IMR-90 (cell line): Measurements from ENCODE around the gene TBCK. TPM values are rescaled to one million over a fixed set of nuclear protein-coding genes. Genes with fewer than 3 reads are reported as not detected.

Experiments
- ATAC-seq: fragments of 200-7000 bp; cut with Tn5 transposase; 2 replicates; pipeline ENCODE4 v1.9.1; 2020; ENCODE audit warnings: low read depth, mild to moderate bottlenecking, moderate library complexity
- BruUV-seq: library from RNA; stranded (reverse); fragments of 400-500 nt; replicated peaks from 2 replicates; lab custom pipeline; 2021; lab: Mats Ljungman, UMichigan
- CTCF ChIA-PET: fragments of 300-600 bp; formaldehyde crosslinking; extraction: SDS; loops from one replicate; lab custom pipeline; 2021; ENCODE audit warnings: antibody characterized with exemption; lab: Yijun Ruan, JAX
- POLR2A ChIA-PET: fragments of 300-600 bp; sonication (Branson Sonifier 250); formaldehyde crosslinking; loops from one replicate; lab custom pipeline; 2022; ENCODE audit warnings: antibody characterized with exemption; ENCODE audit not compliant: unreplicated experiment; lab: Charles Lee
- DNase-seq: peaks from one replicate; pipeline ENCODE4 v3.0.0; 2013
- H2AFZ ChIP-seq: replicated peaks from 2 replicates; pipeline ENCODE3; 2013; ENCODE audit warnings: low read length, mild to moderate bottlenecking; ENCODE audit not compliant: poor library complexity
- H2AK5ac ChIP-seq: 2 replicates; pipeline ENCODE4 v1.6.1; 2013; ENCODE audit warnings: low read depth, low read length, inconsistent platforms
- H2AK9ac ChIP-seq: replicated peaks from 2 replicates; pipeline ENCODE3; 2013; ENCODE audit warnings: mild to moderate bottlenecking, low read depth, low read length, moderate library complexity; ENCODE audit not compliant: poor library complexity
- H2BK120ac ChIP-seq: 2 replicates; pipeline ENCODE4 v1.6.1; 2013; ENCODE audit warnings: low read depth, low read length, inconsistent platforms
- H2BK15ac ChIP-seq: 3 replicates; pipeline ENCODE4 v1.6.1; 2013; ENCODE audit warnings: low read depth, low read length, inconsistent platforms
- H2BK20ac ChIP-seq: 2 replicates; pipeline ENCODE4 v1.6.1; 2013; ENCODE audit warnings: low read depth, mild to moderate bottlenecking, inconsistent platforms, low read length, moderate library complexity
- H2BK5ac ChIP-seq: 2 replicates; pipeline ENCODE4 v1.6.1; 2013; ENCODE audit warnings: mild to moderate bottlenecking, low read depth, low read length, inconsistent platforms; ENCODE audit not compliant: poor library complexity, severe bottlenecking
- H3K14ac ChIP-seq: replicated peaks from 2 replicates; pipeline ENCODE4 v1.6.1; 2013; ENCODE audit warnings: low read depth, low read length, inconsistent platforms
- H3K18ac ChIP-seq: 2 replicates; pipeline ENCODE4 v1.6.1; 2013; ENCODE audit warnings: low read depth, low read length, control low read depth
- H3K23ac ChIP-seq: 2 replicates; pipeline ENCODE4 v1.6.1; 2013; ENCODE audit warnings: low read depth, low read length, inconsistent platforms
- H3K27ac ChIP-seq: 2 replicates; pipeline ENCODE4 v1.5.1; 2013; ENCODE audit warnings: mild to moderate bottlenecking, control low read depth, low read length; ENCODE audit not compliant: insufficient read depth
- H3K27me3 ChIP-seq: 2 replicates; pipeline ENCODE4 v1.6.1; 2013; ENCODE audit warnings: low read length; ENCODE audit not compliant: control insufficient read depth, insufficient read depth
- H3K36me3 ChIP-seq: 2 replicates; pipeline ENCODE4 v1.6.1; 2013; ENCODE audit warnings: low read length, mixed read lengths; ENCODE audit not compliant: control insufficient read depth, insufficient read depth
- H3K4ac ChIP-seq: 2 replicates; pipeline ENCODE4 v1.6.1; 2013; ENCODE audit warnings: low read depth, low read length, inconsistent platforms
- H3K4me1 ChIP-seq: 2 replicates; pipeline ENCODE4 v1.6.1; 2013; ENCODE audit warnings: low read length, mixed read lengths; ENCODE audit not compliant: control insufficient read depth, insufficient read depth
- H3K4me2 ChIP-seq: 2 replicates; pipeline ENCODE4 v1.6.1; 2013; ENCODE audit warnings: low read depth, mild to moderate bottlenecking, control low read depth, low read length, moderate library complexity
- H3K4me3 ChIP-seq: 2 replicates; pipeline ENCODE4 v1.5.1; 2013; ENCODE audit warnings: low read depth, mild to moderate bottlenecking, control low read depth, low read length, moderate library complexity; ENCODE audit not compliant: insufficient read depth
- H3K56ac ChIP-seq: 2 replicates; pipeline ENCODE4 v1.6.1; 2013; ENCODE audit warnings: low read length, inconsistent platforms; ENCODE audit not compliant: insufficient read depth; ENCODE audit errors: extremely low read depth
- H3K79me1 ChIP-seq, 2 experiments: 2 replicates each; pipeline ENCODE4 v1.6.1; 2013; ENCODE audit warnings: low read length in 2 of 2, inconsistent platforms in 1 of 2, low read depth in 1 of 2
- H3K9ac ChIP-seq: 2 replicates; pipeline ENCODE4 v1.6.1; 2013; ENCODE audit warnings: low read depth, low read length, control low read depth
- H3K9me1 ChIP-seq: 2 replicates; pipeline ENCODE4 v1.6.1; 2013; ENCODE audit warnings: low read length, inconsistent platforms; ENCODE audit not compliant: insufficient read depth
- H3K9me3 ChIP-seq: 2 replicates; pipeline ENCODE4 v1.6.1; 2013; ENCODE audit warnings: low read length; ENCODE audit not compliant: control insufficient read depth, insufficient read depth
- H4K20me1 ChIP-seq: 2 replicates; pipeline ENCODE4 v1.6.1; 2013; ENCODE audit warnings: low read length, inconsistent platforms; ENCODE audit not compliant: insufficient read depth
- H4K5ac ChIP-seq: 2 replicates; pipeline ENCODE4 v1.6.1; 2013; ENCODE audit warnings: mild to moderate bottlenecking, low read depth, low read length, control low read depth
- H4K8ac ChIP-seq, 2 experiments: 2 replicates each; pipeline ENCODE4 v1.6.1; 2013; ENCODE audit warnings: low read depth in 2 of 2, low read length in 2 of 2, control low read depth in 1 of 2, inconsistent platforms in 1 of 2
- H4K91ac ChIP-seq: 2 replicates; pipeline ENCODE4 v1.6.1; 2013; ENCODE audit warnings: low read depth, low read length, inconsistent platforms; ENCODE audit not compliant: insufficient read depth
- BHLHE40 ChIP-seq: fragments of 150-350 bp; IDR thresholded peaks from 2 replicates; pipeline ENCODE4 v1.6.1; 2016; ENCODE audit warnings: mild to moderate bottlenecking, low read depth, low read length
- CEBPB ChIP-seq: IDR thresholded peaks from 2 replicates; pipeline ENCODE4 v1.6.1; 2012; ENCODE audit warnings: low read depth, low read length, improper control_type of control experiment
- CHD1 ChIP-seq: IDR thresholded peaks from 2 replicates; pipeline ENCODE4 v1.6.1; 2012; ENCODE audit warnings: low read depth, low read length, improper control_type of control experiment
- CTCF ChIP-seq: conservative IDR thresholded peaks from 2 replicates; pipeline ENCODE4 v1.5.1; 2012; ENCODE audit warnings: mild to moderate bottlenecking, low read depth, low read length, improper control_type of control experiment
- ELK1 ChIP-seq: fragments of 150-350 bp; IDR thresholded peaks from 2 replicates; pipeline ENCODE4 v1.6.1; 2016; ENCODE audit warnings: low read depth, mild to moderate bottlenecking, low read length, moderate library complexity, borderline replicate concordance
- FOS ChIP-seq: fragments of 150-350 bp; IDR thresholded peaks from 2 replicates; pipeline ENCODE4 v1.6.1; 2016; ENCODE audit warnings: low read depth, low read length
- MAFK ChIP-seq: IDR thresholded peaks from 2 replicates; pipeline ENCODE4 v1.6.1; 2012; ENCODE audit warnings: low read depth, low read length, improper control_type of control experiment
- MAZ ChIP-seq: IDR thresholded peaks from 2 replicates; pipeline ENCODE4 v1.6.1; 2012; ENCODE audit warnings: low read depth, mild to moderate bottlenecking, low read length, improper control_type of control experiment, moderate library complexity, borderline replicate concordance
- MXI1 ChIP-seq: IDR thresholded peaks from 2 replicates; pipeline ENCODE4 v1.6.1; 2012; ENCODE audit warnings: low read depth, mild to moderate bottlenecking, low read length, moderate library complexity, borderline replicate concordance
- NFE2L2 ChIP-seq: fragments of 150-350 bp; IDR thresholded peaks from 2 replicates; pipeline ENCODE4 v1.6.1; 2016; ENCODE audit warnings: low read depth, mild to moderate bottlenecking, low read length
- POLR2A ChIP-seq: IDR thresholded peaks from 2 replicates; pipeline ENCODE4 v1.6.1; 2012; ENCODE audit warnings: mild to moderate bottlenecking, low read depth, low read length
- RAD21 ChIP-seq: IDR thresholded peaks from 2 replicates; pipeline ENCODE4 v1.6.1; 2012; ENCODE audit warnings: low read length, improper control_type of control experiment
- RCOR1 ChIP-seq: IDR thresholded peaks from 2 replicates; pipeline ENCODE4 v1.6.1; 2012; ENCODE audit warnings: mild to moderate bottlenecking, low read length, improper control_type of control experiment; ENCODE audit not compliant: insufficient replicate concordance
- RFX5 ChIP-seq: IDR thresholded peaks from 2 replicates; pipeline ENCODE4 v1.8.0; 2012; ENCODE audit warnings: low read depth, mild to moderate bottlenecking, low read length, moderate library complexity
- SMC3 ChIP-seq: fragments of 150-350 bp; IDR thresholded peaks from 2 replicates; pipeline ENCODE4 v1.6.1; 2016; ENCODE audit warnings: low read depth, mild to moderate bottlenecking, antibody characterized with exemption, low read length, moderate library complexity
- WGBS, 2 experiments: methylation state at CpG; one replicate each; pipeline versions ENCODE4 v1.1.5 to v1.1.7; 2013; ENCODE audit warnings: missing lambda C conversion rate in 2 of 2; ENCODE audit not compliant: insufficient read length in 1 of 2; ENCODE audit errors: extremely low coverage in 2 of 2; 5-methylcytosine and 5-hydroxymethylcytosine counted together
- dilution Hi-C: fragments of 300-500 bp; cut with HindIII; formaldehyde crosslinking; loops from one replicate; pipeline ENCODE4 v1.14.3; 2018; ENCODE audit warnings: low sequenced_read_pairs; ENCODE audit not compliant: unreplicated experiment
- in situ Hi-C: fragments of 300-500 bp; cut with MboI; formaldehyde crosslinking; loops from 3 replicates; pipeline ENCODE4 v1.14.3; 2019; ENCODE audit warnings: low sequenced_read_pairs, inconsistent platforms, mixed read lengths
- intact Hi-C: fragments of 100-400 bp; cut with micrococcal nuclease; formaldehyde crosslinking; loops from 2 replicates; pipeline ENCODE4 v1.10.0; 2022
- polyA plus RNA-seq, 3 experiments: library from polyadenylated mRNA; depleted of rRNA; stranded (reverse); fragments of >200 nt; gene quantifications; 2 replicates each; pipeline ENCODE4 v1.2.3, GENCODE V29; 2012; ENCODE audit warnings: low replicate concordance in 1 of 3
- total RNA-seq: library from RNA; depleted of rRNA; stranded (reverse); fragments of >200 nt; gene quantifications from 2 replicates; pipeline ENCODE4 v1.2.3, GENCODE V29; 2012
- TF ChIP-seq, protein P1 (sequence below): fragments of 150-350 bp; IDR thresholded peaks from 2 replicates; pipeline ENCODE4 v1.6.1; 2017; ENCODE audit warnings: mild to moderate bottlenecking, antibody characterized with exemption, low read length, low read depth

Gene TBCK
- total and polyA plus RNA-seq, 2 of the 4 experiments (the other 2 are of a cell fraction) = 10.7 to 29.9 TPM

GRCh38 chr4:106329041-106329618, 13.1 kb upstream of the TBCK start:
- Histone ChIP-seq H2BK120ac (no peak overlapping the region), H2BK15ac (no peak overlapping the region), H3K4me3 (no peak overlapping the region), H2AFZ (no peak overlapping the region), H3K23ac (no peak overlapping the region), H2AK5ac (no peak overlapping the region), H3K9me3 (no peaks in the 10 kb centered on the region), H2BK5ac (no peak overlapping the region), H3K9me1 (no peaks in the 10 kb centered on the region), H3K79me1 (peaks cover 0 to 4% of the 10 kb centered on the region in 2 experiments; a peak in 1 of 4 replicates), H3K36me3 (peaks cover 19% of the 10 kb centered on the region), H3K4me1 (no peaks in the 10 kb centered on the region), H3K9ac (no peak overlapping the region), H3K18ac (no peak overlapping the region), H2BK20ac (no peak overlapping the region), H4K20me1 (no peaks in the 10 kb centered on the region), H4K91ac (no peak overlapping the region), H2AK9ac (no peak overlapping the region), H3K4me2 (no peak overlapping the region), H4K5ac (no peak overlapping the region), H3K27ac (no peak overlapping the region), H4K8ac (no peak overlapping the region), H3K27me3 (no peaks in the 10 kb centered on the region), H3K4ac (no peak overlapping the region), H3K14ac (no peak overlapping the region), H3K56ac (no peak overlapping the region)
- intact Hi-C loops = loop anchor here (5.0 to 10.0 kb wide), 2 partner anchors 478 to 1694 kb away; no protein-coding TSS in a partner anchor
- dilution Hi-C loops = no loop called here
- ChIA-PET CTCF (interaction anchor here (0.6 to 1.3 kb wide), 13 partner anchors 13 to 1432 kb away, joined by 3 to 7 read pairs (median 3); no protein-coding TSS in a partner anchor), POLR2A (no interaction called here)
- ATAC-seq (peak; percentile 80), DNase-seq (peak; percentile 53)
- no peak for TF ChIP-seq MAFK
- TF ChIP-seq NFE2L2 = no peak
- TF ChIP-seq CTCF = peak; percentile 62
- no peak for TF ChIP-seq RCOR1
- no peak for TF ChIP-seq POLR2A
- no peak for TF ChIP-seq ELK1
- TF ChIP-seq SMC3 = peak; percentile 54; the same call in 1 of the 2 replicates
- no peak for TF ChIP-seq FOS
- TF ChIP-seq RAD21 = peak; percentile 47
- TF ChIP-seq RFX5 = no peak
- TF ChIP-seq MXI1 = no peak
- no peak for TF ChIP-seq CHD1
- TF ChIP-seq, protein P1, sequence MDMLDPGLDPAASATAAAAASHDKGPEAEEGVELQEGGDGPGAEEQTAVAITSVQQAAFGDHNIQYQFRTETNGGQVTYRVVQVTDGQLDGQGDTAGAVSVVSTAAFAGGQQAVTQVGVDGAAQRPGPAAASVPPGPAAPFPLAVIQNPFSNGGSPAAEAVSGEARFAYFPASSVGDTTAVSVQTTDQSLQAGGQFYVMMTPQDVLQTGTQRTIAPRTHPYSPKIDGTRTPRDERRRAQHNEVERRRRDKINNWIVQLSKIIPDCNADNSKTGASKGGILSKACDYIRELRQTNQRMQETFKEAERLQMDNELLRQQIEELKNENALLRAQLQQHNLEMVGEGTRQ = no peak
- TF ChIP-seq CEBPB = no peak
- no peak for TF ChIP-seq MAZ
- TF ChIP-seq BHLHE40 = no peak
- in situ Hi-C loops = no loop called here
- BruUV-seq = no TSS peak
- no CpG with 5 or more reads among the region's 1 CpG for WGBS, 2 experiments
